Effector memory CD4-positive, alpha-beta T cell (primary cell): Measurements from ENCODE around the gene FAM72B.
A peak's percentile ranks its signal among the peaks of the same experiment; 100 is the strongest.
"Not testable (repeated sequence)": the region's sequence is repeated elsewhere in the genome, so short reads cannot be mapped to it uniquely, and the experiment has no call there.

Source experiments
- DNase-seq, 3 donors: peaks; one replicate each; pipeline ENCODE4 v3.0.0-alpha.2; 2020
- H3K27ac ChIP-seq: 2 replicates; pipeline ENCODE4 v1.7.0; 2013; ENCODE audit warnings: mild to moderate bottlenecking, low read length, moderate library complexity; ENCODE audit not compliant: insufficient read depth, poor library complexity, severe bottlenecking
- H3K27me3 ChIP-seq: replicated peaks from 2 replicates; pipeline ENCODE4 v1.7.0; 2013; ENCODE audit warnings: mild to moderate bottlenecking, low read length; ENCODE audit not compliant: insufficient read depth, control insufficient read depth, poor library complexity, severe bottlenecking
- H3K36me3 ChIP-seq: 2 replicates; pipeline ENCODE4 v1.7.0; 2013; ENCODE audit warnings: mild to moderate bottlenecking, low read length, moderate library complexity; ENCODE audit not compliant: control insufficient read depth, insufficient read depth
- H3K4me1 ChIP-seq: 2 replicates; pipeline ENCODE4 v1.7.0; 2013; ENCODE audit warnings: low read length, mild to moderate bottlenecking; ENCODE audit not compliant: control insufficient read depth, insufficient read depth, poor library complexity, severe bottlenecking
- H3K4me3 ChIP-seq: 2 replicates; pipeline ENCODE4 v1.7.0; 2013; ENCODE audit warnings: low read length, low read depth, mild to moderate bottlenecking; ENCODE audit not compliant: insufficient read depth, poor library complexity, severe bottlenecking
- H3K9me3 ChIP-seq: 2 replicates; pipeline ENCODE4 v1.7.0; 2013; ENCODE audit warnings: mild to moderate bottlenecking, low read length, moderate library complexity; ENCODE audit not compliant: control insufficient read depth
- total RNA-seq, 3 donors: gene quantifications; one replicate each; lab custom pipeline; 2026; lab: John Stamatoyannopoulos, UW

FAM72B gene
- total RNA-seq = 0 to 0.39 (median 0.26) reads per million in 3 donors

GRCh38 chr1:121184290-121185127 lies at the start of gene FAM72B, which contains the start of gene SRGAP2C:
Gene FAM72B (minus strand): TSS chr1:121184340. CDS start chr1:121183489, 851 bp downstream.
Gene SRGAP2C (plus strand): TSS chr1:121184975. CDS start chr1:121187447, 2,472 bp downstream.
- H3K9me3 ChIP-seq, H3K4me3 ChIP-seq, H3K36me3 ChIP-seq, H3K27ac ChIP-seq, H3K27me3 ChIP-seq, H3K4me1 ChIP-seq: not testable (repeated sequence)
- DNase-seq = peak; percentile 89 to 93 (median 91)

GRCh38 chr1:121232445-121233125 lies 48.4 kb upstream of the FAM72B start:
- DNase-seq, H3K27ac ChIP-seq, H3K27me3 ChIP-seq, H3K36me3 ChIP-seq, H3K4me1 ChIP-seq, H3K9me3 ChIP-seq, H3K4me3 ChIP-seq: not testable (repeated sequence)

DNA sequence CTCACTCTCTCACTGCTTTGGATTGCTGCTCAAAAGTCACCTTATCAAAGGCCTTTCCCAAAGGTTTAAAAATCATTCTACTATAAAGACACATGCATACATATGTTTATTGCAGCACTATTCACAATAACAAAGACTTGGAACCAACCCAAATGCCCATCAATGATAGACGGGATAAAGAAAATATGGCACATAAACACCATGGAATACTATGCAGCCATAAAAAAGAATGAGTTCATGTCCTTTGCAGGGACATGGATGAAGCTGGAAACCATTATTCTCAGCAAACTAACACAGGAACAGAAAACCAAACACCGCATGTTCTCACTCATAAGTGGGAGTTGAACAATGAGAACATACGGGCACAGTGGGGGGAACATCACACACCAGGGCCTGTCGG lies 46.5 kb upstream of the FAM72B start:
- H3K4me1 ChIP-seq, H3K36me3 ChIP-seq, H3K27me3 ChIP-seq, H3K9me3 ChIP-seq, H3K4me3 ChIP-seq, DNase-seq, H3K27ac ChIP-seq: not testable (repeated sequence)

- H3K27ac ChIP-seq, DNase-seq, H3K9me3 ChIP-seq, H3K27me3 ChIP-seq, H3K4me3 ChIP-seq, H3K36me3 ChIP-seq, H3K4me1 ChIP-seq: not testable (repeated sequence)
These were observed 43.6 kb upstream of the FAM72B start for GRCh38 chr1:121227544-121228330.

DNA sequence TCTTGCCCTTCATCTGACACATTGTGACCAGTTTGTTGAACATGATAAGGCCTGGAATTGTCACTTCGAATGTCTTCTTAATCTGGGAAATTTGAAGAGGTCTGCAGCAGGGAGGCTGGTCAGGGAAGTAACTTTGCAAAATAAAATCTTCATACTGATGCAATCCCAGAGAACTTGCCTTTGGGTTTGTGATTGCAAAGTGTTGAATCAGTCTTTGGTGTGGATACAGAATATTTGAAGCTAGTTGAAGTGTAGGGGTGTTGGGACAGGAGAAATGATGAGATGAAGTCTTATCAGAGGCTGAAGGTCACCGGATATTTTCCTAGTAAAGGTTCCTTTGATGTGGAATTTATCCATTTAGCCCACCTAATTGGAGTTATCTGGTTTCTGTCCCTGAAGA lies 42.8 kb upstream of the FAM72B start:
- H3K27me3 ChIP-seq, H3K4me1 ChIP-seq, H3K27ac ChIP-seq, DNase-seq, H3K9me3 ChIP-seq, H3K4me3 ChIP-seq, H3K36me3 ChIP-seq: not testable (repeated sequence)

GRCh38 chr1:121226295-121226904 lies 42.3 kb upstream of the FAM72B start:
- not testable (repeated sequence) for H3K27me3 ChIP-seq, H3K36me3 ChIP-seq, H3K4me1 ChIP-seq, H3K4me3 ChIP-seq, DNase-seq, H3K27ac ChIP-seq, H3K9me3 ChIP-seq

DNA sequence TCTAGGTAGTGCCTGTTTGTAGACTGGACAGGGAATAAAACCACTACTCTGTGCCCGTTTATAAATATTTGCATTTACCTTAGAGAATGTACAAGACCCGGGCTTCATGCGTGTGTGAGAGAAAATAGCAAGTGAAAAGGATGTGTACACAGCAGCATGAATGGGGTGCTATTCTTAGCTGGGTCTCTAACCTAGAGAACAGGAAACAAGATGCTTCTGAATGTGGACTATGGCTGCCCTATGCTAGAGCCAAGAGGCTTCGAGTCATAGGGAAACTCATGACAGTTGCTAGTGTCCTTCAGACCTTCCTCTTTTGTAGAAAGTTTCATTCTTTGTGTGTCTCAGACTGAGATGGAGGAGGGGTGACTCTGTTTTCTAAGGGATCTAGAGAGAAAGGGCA lies 40.6 kb upstream of the FAM72B start:
- H3K27me3 ChIP-seq, H3K27ac ChIP-seq, H3K36me3 ChIP-seq, H3K4me1 ChIP-seq, H3K9me3 ChIP-seq, DNase-seq, H3K4me3 ChIP-seq: not testable (repeated sequence)

DNA sequence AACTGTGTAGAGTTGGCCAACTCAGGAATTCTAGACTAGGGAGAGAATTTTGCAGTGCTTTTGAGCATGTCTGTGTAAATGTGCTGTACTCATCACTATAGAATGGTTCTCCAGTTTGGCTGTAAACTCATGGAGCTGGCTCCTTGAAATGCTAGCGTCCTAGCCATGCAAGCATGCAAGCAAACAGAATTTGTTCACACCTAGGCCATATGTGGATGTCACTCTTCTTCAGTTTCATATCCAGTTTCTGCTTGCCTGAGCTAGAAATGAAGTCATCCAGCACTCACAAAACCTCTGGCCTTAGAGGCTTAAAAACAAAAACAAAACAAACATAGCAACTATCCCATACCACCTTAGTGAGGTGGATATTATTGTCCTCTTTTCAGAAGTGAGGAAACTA lies 37.6 kb upstream of the FAM72B start:
- H3K9me3 ChIP-seq, H3K36me3 ChIP-seq, H3K4me1 ChIP-seq, H3K27ac ChIP-seq, H3K4me3 ChIP-seq, DNase-seq, H3K27me3 ChIP-seq: not testable (repeated sequence)

- not testable (repeated sequence) for DNase-seq, H3K4me3 ChIP-seq
These were observed 32.5 kb upstream of the FAM72B start for GRCh38 chr1:121216676-121217075.

More at GRCh38 chr1:121216676-121217075, 32.5 kb upstream of the FAM72B start:
- not testable (repeated sequence) for H3K9me3 ChIP-seq, H3K27me3 ChIP-seq, H3K27ac ChIP-seq, H3K36me3 ChIP-seq, H3K4me1 ChIP-seq
